Measurements from ENCODE around the gene SYNE4.
"Not testable (repeated sequence)": the region's sequence is repeated elsewhere in the genome, so short reads cannot be mapped to it uniquely, and the experiment has no call there.

The SYNE4 gene

GRCh38 chr19:35987571-35987896, 21.1 kb downstream of the SYNE4 start:
- H3K4me3 ChIP-seq (ENCODE audit: low read depth, low read length) = no peak overlapping the region
- no peak for TF ChIP-seq CTCF (IDR thresholded peaks at IDR 0.05; ENCODE audit: borderline replicate concordance, insufficient read depth, low read depth, low read length)

- H3K4me3 ChIP-seq (ENCODE audit: low read depth, low read length) = peak overlapping the region; percentile 37
Measured at GRCh38 chr19:35986664-35987570, 21.7 kb downstream of the SYNE4 start.

GRCh38 chr19:35986111-35986510, 22.5 kb downstream of the SYNE4 start:
- H3K4me3 ChIP-seq (ENCODE audit: low read depth, low read length) = no peak overlapping the region
- TF ChIP-seq CTCF (IDR thresholded peaks at IDR 0.05; ENCODE audit: borderline replicate concordance, insufficient read depth, low read depth, low read length) = no peak

More at GRCh38 chr19:35986664-35987570, 21.7 kb downstream of the SYNE4 start:
- TF ChIP-seq CTCF (IDR thresholded peaks at IDR 0.05; ENCODE audit: borderline replicate concordance, insufficient read depth, low read depth, low read length) = 0 out of 2 replicates have a peak, but pooled peaks have one; percentile 14

- no peak for TF ChIP-seq CTCF (IDR thresholded peaks at IDR 0.05; ENCODE audit: borderline replicate concordance, insufficient read depth, low read depth, low read length)
- H3K4me3 ChIP-seq (ENCODE audit: low read depth, low read length) = no peak overlapping the region
Measured at GRCh38 chr19:35983177-35983576, 25.4 kb downstream of the SYNE4 start.

GRCh38 chr19:35980997-35981396, 27.6 kb downstream of the SYNE4 start:
- not testable (repeated sequence) for H3K4me3 ChIP-seq (ENCODE audit: low read depth, low read length)

GRCh38 chr19:35978832-35979365, 29.7 kb downstream of the SYNE4 start:
- TF ChIP-seq CTCF (IDR thresholded peaks at IDR 0.05; ENCODE audit: borderline replicate concordance, insufficient read depth, low read depth, low read length) = no peak
- H3K4me3 ChIP-seq (ENCODE audit: low read depth, low read length) = no peak overlapping the region

- H3K4me3 ChIP-seq (ENCODE audit: low read depth, low read length) = no peak overlapping the region
- no peak for TF ChIP-seq CTCF (IDR thresholded peaks at IDR 0.05; ENCODE audit: borderline replicate concordance, insufficient read depth, low read depth, low read length)
Measured at GRCh38 chr19:35978271-35978670, 30.3 kb downstream of the SYNE4 start.
